Aorta (tissue), 5 donors: ENCODE data around the gene MYPN. TPM values are rescaled to one million over a fixed set of nuclear protein-coding genes. Genes with fewer than 3 reads are reported as not detected.

Experiments
- ATAC-seq: fragments of 200-7000 bp; cut with Tn5 transposase; one replicate; pipeline ENCODE4 v1.9.1; 2022; ENCODE audit warnings: moderate library complexity; ENCODE audit not compliant: low FRiP score
- DNase-seq, 2 donors: peaks; one replicate each; pipeline ENCODE4 v3.0.0-alpha.2; 2020
- H3K27ac ChIP-seq, 2 donors: one replicate each; pipeline ENCODE4 v1.5.1; 2013; ENCODE audit warnings: low read length in 2 of 2, mild to moderate bottlenecking in 2 of 2, moderate library complexity in 2 of 2, control low read depth in 1 of 2, inconsistent platforms in 1 of 2, low read depth in 1 of 2
- H3K27me3 ChIP-seq, 2 donors: one replicate each; pipeline ENCODE4 v1.6.1; 2013; ENCODE audit warnings: control low read depth in 1 of 2, low read length in 1 of 2, mild to moderate bottlenecking in 1 of 2, moderate library complexity in 1 of 2; ENCODE audit not compliant: insufficient read depth in 2 of 2, control insufficient read depth in 1 of 2
- H3K36me3 ChIP-seq, 2 donors: one replicate each; pipeline ENCODE4 v1.6.1; 2013; ENCODE audit warnings: control low read depth in 1 of 2, low read length in 1 of 2, mild to moderate bottlenecking in 1 of 2; ENCODE audit not compliant: insufficient read depth in 2 of 2, control insufficient read depth in 1 of 2
- H3K4me1 ChIP-seq, 2 donors: one replicate each; pipeline ENCODE4 v1.6.1; 2013; ENCODE audit warnings: low read length in 2 of 2, control low read depth in 1 of 2, mild to moderate bottlenecking in 1 of 2, moderate library complexity in 1 of 2; ENCODE audit not compliant: insufficient read depth in 2 of 2, control insufficient read depth in 1 of 2
- H3K4me3 ChIP-seq, 2 donors: one replicate each; pipeline ENCODE4 v1.5.1; 2013; ENCODE audit warnings: low read length in 2 of 2, control low read depth in 1 of 2, mild to moderate bottlenecking in 1 of 2
- H3K9me3 ChIP-seq: one replicate; pipeline ENCODE4 v1.6.1; 2013; ENCODE audit warnings: mild to moderate bottlenecking, low read length; ENCODE audit not compliant: control insufficient read depth
- WGBS, 2 donors: extraction: QIAGEN DNeasy Blood & Tissue Kit; methylation state at CpG; one replicate each; pipeline ENCODE4 v1.1.7; 2013; 5-methylcytosine and 5-hydroxymethylcytosine counted together
- intact Hi-C, 2 donors: fragments of 100-400 bp; cut with DNase I; formaldehyde crosslinking; loops; one replicate each; pipeline versions ENCODE4 v1.14.2 to v1.15.0; 2022
- polyA plus RNA-seq, 2 donors: library from polyadenylated mRNA; stranded (reverse); fragments of 200-250 nt; gene quantifications; one replicate each; pipeline ENCODE4 v1.2.3, GENCODE V29; 2013
- total RNA-seq, 2 donors: library from RNA; stranded (reverse); fragmentation: NEBNext Ultra II Directional; extraction: Animal tissue kit (Norgen Biotek cat#: 25700); gene quantifications; one replicate each; pipeline ENCODE4 v1.2.1, GENCODE V29; 2021
- donor health status: healthy with polysubstance abuse.
- donor health status: Bipolar disorder and iron deficiency.
- donor health status: DM: no; HTN: no; CAD: no.
- donor health status: DM: no; HTN: no; CAD: no.
- donor health status: DM: yes; HTN: yes; CAD: no.

MYPN gene
- total and polyA plus RNA-seq, 4 donors = 0.10 to 0.25 TPM; not detected in 2

DNA sequence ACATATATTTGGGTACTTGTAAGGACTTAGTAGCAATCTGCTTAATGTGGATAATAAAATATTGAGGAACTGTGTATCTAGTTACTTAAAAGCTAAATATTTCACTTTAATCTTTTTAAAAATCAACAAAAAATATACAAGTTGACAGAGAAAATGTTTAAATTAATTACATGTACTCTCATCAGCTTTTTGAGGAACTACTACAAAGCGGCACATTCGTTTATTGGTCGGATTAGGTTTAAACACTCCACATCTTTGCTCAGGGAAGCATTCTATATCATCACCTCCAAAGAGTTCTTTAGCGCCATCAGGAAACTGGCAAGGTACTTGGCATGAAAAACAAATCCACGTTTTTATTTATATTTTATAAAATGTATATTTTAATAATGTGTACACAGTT lies 121.0 kb downstream of the MYPN start:
- no peak overlapping the region for H3K27ac ChIP-seq
- H3K9me3 ChIP-seq = no peaks in the 10 kb centered on the region
- no peak for ATAC-seq
- 78 to 81% methylated on average over 5 of the region's 5 CpGs for WGBS, 2 donors
- H3K27me3 ChIP-seq = no peaks in the 10 kb centered on the region
- H3K36me3 ChIP-seq = no peaks in the 10 kb centered on the region
- no peak for DNase-seq
- H3K4me3 ChIP-seq = no peak overlapping the region
- peaks cover 0 to 2% of the 10 kb centered on the region in 2 donors for H3K4me1 ChIP-seq
- intact Hi-C loops = no loop called here

DNA sequence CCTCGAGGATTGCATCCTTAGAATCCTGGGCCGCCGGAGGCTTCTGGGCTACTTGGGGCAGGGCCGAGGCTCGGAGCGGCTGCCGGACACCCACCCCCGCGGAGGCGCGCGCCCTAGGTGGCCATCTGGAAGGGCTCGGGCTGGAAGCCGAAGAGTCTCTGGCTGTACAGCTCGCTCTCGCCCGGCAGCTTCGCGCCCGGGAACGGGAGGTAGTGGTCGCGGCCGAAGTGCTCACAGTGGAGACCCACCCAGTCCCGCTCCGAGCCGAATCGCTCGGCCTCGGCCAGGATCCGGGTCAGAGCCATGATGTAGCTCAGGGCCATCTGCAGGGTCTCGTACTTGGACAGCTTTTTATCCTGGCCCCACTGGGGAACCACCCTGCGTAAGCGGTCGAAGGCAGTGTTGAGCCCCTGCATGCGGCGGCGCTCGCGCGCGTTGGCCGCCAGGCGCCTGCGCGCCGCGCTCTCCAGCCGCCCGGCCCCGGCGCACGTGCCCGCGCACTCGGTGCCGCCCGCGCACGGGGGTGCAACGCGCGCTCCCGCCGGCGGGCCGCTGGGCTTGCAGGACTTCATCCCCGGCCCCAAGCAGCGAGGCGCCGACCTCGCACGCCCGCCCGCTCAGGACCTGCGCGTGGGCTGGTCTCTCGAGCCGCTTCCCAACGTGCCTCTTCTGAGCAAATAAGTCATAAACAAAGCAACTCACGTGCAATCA lies 122.0 kb downstream of the MYPN start:
- Histone ChIP-seq H3K27ac (no peak overlapping the region), H3K9me3 (no peaks in the 10 kb centered on the region), H3K4me1 (peaks cover 0 to 2% of the 10 kb centered on the region in 2 donors), H3K4me3 (peak overlapping the region; percentile 11 to 95), H3K27me3 (no peaks in the 10 kb centered on the region), H3K36me3 (no peaks in the 10 kb centered on the region)
- DNase-seq (peak; percentile 63 to 87), ATAC-seq (peak; percentile 91)
- intact Hi-C loops = no loop called here
- WGBS, 2 donors = 0% methylated on average over 79 to 81 of the region's 81 CpGs

DNA sequence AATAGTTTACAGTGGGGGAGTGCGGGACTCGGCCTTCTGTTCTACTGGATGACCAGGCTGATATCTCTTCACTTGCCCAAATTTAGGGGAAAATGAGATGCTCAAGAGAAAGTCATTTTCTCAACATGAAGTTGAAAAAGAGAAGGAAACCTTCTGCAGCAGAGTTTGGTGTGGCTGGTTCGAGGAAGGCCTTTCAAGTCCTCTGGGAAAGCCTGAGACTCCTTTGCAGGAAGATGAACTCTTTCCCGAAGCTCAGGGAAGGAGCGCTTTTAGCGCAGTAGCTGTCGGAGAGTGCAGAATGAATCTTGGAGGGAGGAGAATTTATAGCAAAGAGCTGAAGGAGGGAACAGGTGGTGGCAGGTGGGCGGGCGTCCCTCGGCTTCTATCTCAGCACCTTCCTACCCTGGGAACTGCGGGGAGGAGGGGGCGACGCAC lies 122.5 kb downstream of the MYPN start, which contains the start of gene ATOH7:
TSS of gene ATOH7 (minus strand) at position 297 of the 435 bp plus-strand sequence. CDS start 436 bp downstream, outside the sequence.
- Histone ChIP-seq H3K27ac (no peak within 1 kb of the TSS), H3K27me3 (no peaks in the 10 kb centered on the region), H3K36me3 (no peaks in the 10 kb centered on the region), H3K9me3 (no peaks in the 10 kb centered on the region), H3K4me1 (peaks cover 0 to 2% of the 10 kb centered on the region in 2 donors), H3K4me3 (peak within 1 kb of the TSS; percentile 11 to 95)
- ATAC-seq (no peak), DNase-seq (no peak)
- 11 to 15% methylated on average over 13 of the region's 13 CpGs for WGBS, 2 donors
- intact Hi-C loops = no loop called here

DNA sequence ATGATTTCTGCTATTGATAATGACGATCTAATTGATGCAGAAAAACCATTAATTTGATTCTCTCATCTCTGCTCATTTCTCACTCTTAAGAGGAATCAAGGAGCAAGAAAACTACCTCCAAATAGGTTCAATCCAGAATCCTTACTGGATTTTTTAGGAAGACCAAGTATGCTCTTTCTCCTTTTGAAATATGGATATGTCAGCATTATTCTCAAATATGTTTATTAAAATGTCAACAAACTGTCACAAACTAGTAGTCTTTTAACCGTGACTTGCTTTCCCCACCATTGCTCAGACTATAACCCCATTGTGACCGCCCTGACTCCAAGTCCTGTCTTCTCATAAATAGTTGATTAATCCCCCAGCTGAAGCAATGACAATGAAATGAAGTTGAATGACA lies 123.8 kb downstream of the MYPN start:
- H3K4me1 ChIP-seq = peaks cover 0 to 2% of the 10 kb centered on the region in 2 donors
- no peak for DNase-seq
- no peak overlapping the region for H3K4me3 ChIP-seq
- WGBS, 2 donors = 81 to 82% methylated on average over 3 of the region's 3 CpGs
- no peaks in the 10 kb centered on the region for H3K36me3 ChIP-seq
- H3K27me3 ChIP-seq = no peaks in the 10 kb centered on the region
- no peak for ATAC-seq
- intact Hi-C loops = no loop called here
- H3K27ac ChIP-seq = no peak overlapping the region
- H3K9me3 ChIP-seq = no peaks in the 10 kb centered on the region

DNA sequence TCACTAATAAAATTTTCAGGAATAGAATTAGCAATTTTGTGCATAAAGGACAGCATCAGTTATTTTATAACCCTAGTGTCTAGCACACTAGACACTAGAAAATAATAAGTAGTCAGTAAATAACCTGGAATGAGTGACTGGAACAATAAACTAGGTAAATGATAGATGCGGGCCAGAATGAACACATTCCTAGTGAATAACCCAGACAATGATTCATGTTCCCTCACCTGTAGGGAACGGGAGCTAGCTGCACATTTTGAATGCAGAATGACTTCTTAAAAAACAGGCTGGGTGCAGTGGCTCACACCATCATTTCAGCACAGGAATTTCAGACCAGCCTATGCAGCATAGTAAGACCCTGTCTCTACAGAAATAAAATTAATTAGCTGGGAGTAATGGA lies 125.8 kb downstream of the MYPN start:
- no peak overlapping the region for H3K4me3 ChIP-seq
- H3K4me1 ChIP-seq = peaks cover 0 to 2% of the 10 kb centered on the region in 2 donors
- DNase-seq (no peak), ATAC-seq (no peak)
- no peaks in the 10 kb centered on the region for H3K36me3 ChIP-seq
- no peak overlapping the region for H3K27ac ChIP-seq
- 72 to 74% methylated on average over 2 of the region's 2 CpGs for WGBS, 2 donors
- no peaks in the 10 kb centered on the region for H3K9me3 ChIP-seq
- no peaks in the 10 kb centered on the region for H3K27me3 ChIP-seq
- intact Hi-C loops = no loop called here

DNA sequence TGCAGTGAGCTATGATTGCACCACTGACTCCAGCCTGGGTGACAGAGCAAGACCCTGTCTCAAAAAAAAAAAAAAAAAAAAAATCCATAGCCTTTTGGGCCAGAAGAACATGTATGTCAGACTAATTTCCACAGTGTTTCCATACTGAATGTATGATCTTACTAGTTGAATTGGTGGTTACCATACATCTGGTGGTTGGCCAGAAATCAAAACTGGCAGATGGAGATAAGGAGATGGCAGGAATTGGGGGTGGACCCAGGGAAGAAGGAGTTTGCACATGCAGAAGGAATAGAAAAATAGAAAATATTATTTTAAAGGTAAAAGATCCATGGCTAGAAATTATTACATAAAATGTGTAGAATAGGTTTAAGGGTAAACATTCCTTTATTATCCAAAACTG lies 126.3 kb downstream of the MYPN start:
- intact Hi-C loops = no loop called here
- H3K9me3 ChIP-seq = no peaks in the 10 kb centered on the region
- ATAC-seq = no peak
- H3K4me1 ChIP-seq = peaks cover 0 to 2% of the 10 kb centered on the region in 2 donors
- no peak overlapping the region for H3K27ac ChIP-seq
- DNase-seq = no peak
- H3K36me3 ChIP-seq = no peaks in the 10 kb centered on the region
- H3K27me3 ChIP-seq = no peaks in the 10 kb centered on the region
- H3K4me3 ChIP-seq = no peak overlapping the region

DNA sequence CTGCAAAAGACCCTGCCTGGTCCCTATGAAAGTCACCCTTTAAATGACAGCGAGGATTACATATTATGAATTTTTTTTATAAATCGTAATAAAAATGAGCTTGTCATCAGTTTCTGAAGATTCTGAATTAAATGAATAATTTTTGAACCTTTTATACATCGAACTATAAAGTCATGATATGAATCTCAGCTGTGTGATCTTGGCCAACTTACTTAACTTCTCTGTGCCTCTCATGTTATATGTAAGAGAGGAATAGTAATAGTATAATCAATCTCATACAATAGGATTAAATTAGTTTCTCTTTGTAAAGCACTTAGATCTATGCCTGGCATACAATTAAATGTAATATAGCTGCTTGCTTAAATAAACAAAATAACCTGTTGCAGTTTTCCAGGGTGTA lies 127.9 kb downstream of the MYPN start:
- DNase-seq = no peak
- peaks cover 0 to under 1% of the 10 kb centered on the region in 2 donors for H3K4me1 ChIP-seq
- H3K27ac ChIP-seq = no peak overlapping the region
- ATAC-seq = no peak
- H3K4me3 ChIP-seq = no peak overlapping the region
- H3K36me3 ChIP-seq = no peaks in the 10 kb centered on the region
- intact Hi-C loops = no loop called here
- H3K9me3 ChIP-seq = no peaks in the 10 kb centered on the region
- 91 to 94% methylated on average over 3 of the region's 3 CpGs for WGBS, 2 donors
- no peaks in the 10 kb centered on the region for H3K27me3 ChIP-seq

DNA sequence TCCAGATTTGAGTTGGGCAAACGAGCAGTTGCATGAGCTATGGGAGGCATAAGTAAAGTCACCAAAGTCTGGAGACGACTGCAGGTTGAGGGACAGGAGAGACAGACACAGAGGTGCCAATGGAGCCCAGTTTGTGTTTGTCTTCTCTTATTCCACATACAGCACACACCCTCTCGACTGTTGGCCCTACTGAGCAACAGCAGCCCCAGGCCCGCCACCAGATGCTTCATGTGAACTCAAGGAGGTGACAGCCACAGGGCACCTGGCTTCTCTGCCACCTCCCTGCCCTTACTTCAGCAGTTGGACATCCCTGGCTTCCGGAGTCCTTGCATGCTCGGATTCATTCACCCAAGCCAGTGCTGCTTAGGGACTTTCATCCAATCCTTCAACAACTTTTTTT lies 129.1 kb downstream of the MYPN start:
- ATAC-seq = no peak
- DNase-seq = no peak
- 79 to 86% methylated on average over 6 of the region's 6 CpGs for WGBS, 2 donors
- no peaks in the 10 kb centered on the region for H3K9me3 ChIP-seq
- H3K27me3 ChIP-seq = no peaks in the 10 kb centered on the region
- no peak overlapping the region for H3K4me3 ChIP-seq
- intact Hi-C loops = no loop called here
- H3K36me3 ChIP-seq = no peaks in the 10 kb centered on the region
- no peaks in the 10 kb centered on the region for H3K4me1 ChIP-seq
- no peak overlapping the region for H3K27ac ChIP-seq

DNA sequence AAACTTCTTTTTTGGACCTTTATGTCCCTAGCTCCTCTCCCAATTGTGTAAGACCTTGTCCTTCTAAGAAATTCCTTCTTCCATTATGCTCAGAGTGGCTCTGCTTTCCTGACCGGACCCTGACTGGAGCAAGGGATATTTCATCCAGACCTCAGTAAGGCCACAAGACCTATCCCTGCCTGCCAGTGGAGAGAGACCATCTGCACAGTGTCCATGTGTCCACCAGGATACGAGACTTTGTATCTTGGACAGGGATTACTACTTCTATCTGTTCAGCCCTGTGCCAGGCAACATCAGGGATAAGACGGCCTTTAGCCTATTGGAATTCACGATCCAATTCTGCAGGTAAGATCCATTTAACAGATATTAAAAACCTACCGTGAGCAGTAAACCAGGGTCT lies 129.8 kb downstream of the MYPN start:
- Histone ChIP-seq H3K27ac (no peak overlapping the region), H3K4me3 (no peak overlapping the region), H3K27me3 (no peaks in the 10 kb centered on the region), H3K36me3 (no peaks in the 10 kb centered on the region), H3K9me3 (no peaks in the 10 kb centered on the region), H3K4me1 (no peaks in the 10 kb centered on the region)
- intact Hi-C loops = no loop called here
- DNase-seq (no peak), ATAC-seq (no peak)
- WGBS, 2 donors = 93% methylated on average over 5 of the region's 5 CpGs
